Measurements from ENCODE around the gene DNAJC17. TPM values are rescaled to one million over a fixed set of nuclear protein-coding genes. Genes with fewer than 3 reads are reported as not detected.

Gene DNAJC17
- total RNA-seq, 1 experiment from 2014 or later: 36.1 TPM

DNA sequence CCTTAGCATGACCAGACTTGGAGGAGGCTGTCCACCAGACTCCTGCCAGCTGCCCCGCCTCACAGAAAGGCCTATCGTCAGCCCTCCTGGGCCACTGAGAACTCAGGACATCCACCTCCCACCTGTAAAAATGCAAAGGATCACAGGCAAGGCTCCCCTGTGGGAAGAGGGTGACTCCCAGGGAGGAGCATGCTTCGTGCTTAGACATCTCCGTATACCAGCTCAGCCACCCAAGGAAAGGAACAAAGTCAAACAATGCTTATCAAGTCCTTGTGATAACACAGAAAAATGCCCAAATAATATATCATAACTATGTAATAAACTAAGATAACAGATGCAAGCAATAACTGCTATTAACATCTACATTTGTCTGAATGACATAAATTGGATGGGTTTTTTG is 56.4 kb downstream of the DNAJC17 start:
- H3K79me2 ChIP-seq (ENCODE audit: insufficient read depth, low read length): peaks cover 35% of the 10 kb centered on the region
- no peak overlapping the region for H3K4me3 ChIP-seq (replicated peaks in 1 of 2; ENCODE audit: low read depth in 1 of 2, low read length in 2 of 2)
- ChIA-PET CTCF (no interaction called here), POLR2A (interaction anchor here (0.5 kb wide), 1 partner anchor 50 kb away, joined by 5 read pairs; no protein-coding TSS in a partner anchor), RAD21 (ENCODE audit: low non-redundant PET in 1 of 2, low total read pairs in 2 of 2, uncharacterized antibody in 2 of 2, unreplicated experiment in 2 of 2) (no interaction called here)
- H3K9ac ChIP-seq (ENCODE audit: low read length): no peak overlapping the region
- no peaks in the 10 kb centered on the region for H3K27me3 ChIP-seq (ENCODE audit: insufficient read depth, low read length)
- no peak overlapping the region for H2AFZ ChIP-seq (ENCODE audit: low read depth, low read length, poor library complexity, severe bottlenecking)
- DNase-seq (ENCODE audit: low read depth, low spot score) (no peak), ATAC-seq (no peak)
- H3K9me3 ChIP-seq (ENCODE audit: control insufficient read depth in 1 of 2, insufficient read depth in 1 of 2, low read depth in 1 of 2, low read length in 2 of 2): no peaks in the 10 kb centered on the region
- TF ChIP-seq JUND (IDR thresholded peaks at IDR 0.05) (no peak), SRF (IDR thresholded peaks at IDR 0.05; ENCODE audit: low read depth) (no peak), SIN3A (IDR thresholded peaks at IDR 0.05; ENCODE audit: low read depth) (no peak), ZFX (IDR thresholded peaks at IDR 0.05) (no peak), POLR2A (IDR thresholded peaks at IDR 0.05; ENCODE audit: borderline replicate concordance, extremely low read depth, insufficient read depth, insufficient read length) (no peak), TCF7L2 (IDR thresholded peaks at IDR 0.05; ENCODE audit: borderline replicate concordance, extremely low read depth, insufficient read depth, insufficient read length) (no peak), ELF1 (IDR thresholded peaks at IDR 0.05; ENCODE audit: borderline replicate concordance, low read depth) (no peak), EZH2 (IDR thresholded peaks at IDR 0.05) (no peak), EGR1 (IDR thresholded peaks at IDR 0.05; ENCODE audit: low read depth) (no peak), SP1 (IDR thresholded peaks at IDR 0.05; ENCODE audit: low read depth) (no peak), CEBPB (IDR thresholded peaks at IDR 0.05; ENCODE audit: low read depth) (no peak)
- TF ChIP-seq, protein P1, sequence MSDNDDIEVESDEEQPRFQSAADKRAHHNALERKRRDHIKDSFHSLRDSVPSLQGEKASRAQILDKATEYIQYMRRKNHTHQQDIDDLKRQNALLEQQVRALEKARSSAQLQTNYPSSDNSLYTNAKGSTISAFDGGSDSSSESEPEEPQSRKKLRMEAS (IDR thresholded peaks at IDR 0.05): no peak
- TF ChIP-seq, protein P2, sequence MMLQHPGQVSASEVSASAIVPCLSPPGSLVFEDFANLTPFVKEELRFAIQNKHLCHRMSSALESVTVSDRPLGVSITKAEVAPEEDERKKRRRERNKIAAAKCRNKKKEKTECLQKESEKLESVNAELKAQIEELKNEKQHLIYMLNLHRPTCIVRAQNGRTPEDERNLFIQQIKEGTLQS (IDR thresholded peaks at IDR 0.05): no peak
- TF ChIP-seq, protein P3, sequence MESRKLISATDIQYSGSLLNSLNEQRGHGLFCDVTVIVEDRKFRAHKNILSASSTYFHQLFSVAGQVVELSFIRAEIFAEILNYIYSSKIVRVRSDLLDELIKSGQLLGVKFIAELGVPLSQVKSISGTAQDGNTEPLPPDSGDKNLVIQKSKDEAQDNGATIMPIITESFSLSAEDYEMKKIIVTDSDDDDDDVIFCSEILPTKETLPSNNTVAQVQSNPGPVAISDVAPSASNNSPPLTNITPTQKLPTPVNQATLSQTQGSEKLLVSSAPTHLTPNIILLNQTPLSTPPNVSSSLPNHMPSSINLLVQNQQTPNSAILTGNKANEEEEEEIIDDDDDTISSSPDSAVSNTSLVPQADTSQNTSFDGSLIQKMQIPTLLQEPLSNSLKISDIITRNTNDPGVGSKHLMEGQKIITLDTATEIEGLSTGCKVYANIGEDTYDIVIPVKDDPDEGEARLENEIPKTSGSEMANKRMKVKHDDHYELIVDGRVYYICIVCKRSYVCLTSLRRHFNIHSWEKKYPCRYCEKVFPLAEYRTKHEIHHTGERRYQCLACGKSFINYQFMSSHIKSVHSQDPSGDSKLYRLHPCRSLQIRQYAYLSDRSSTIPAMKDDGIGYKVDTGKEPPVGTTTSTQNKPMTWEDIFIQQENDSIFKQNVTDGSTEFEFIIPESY (IDR thresholded peaks at IDR 0.05; ENCODE audit: extremely low read depth, insufficient replicate concordance, low read length): no peak
- TF ChIP-seq, protein P4, sequence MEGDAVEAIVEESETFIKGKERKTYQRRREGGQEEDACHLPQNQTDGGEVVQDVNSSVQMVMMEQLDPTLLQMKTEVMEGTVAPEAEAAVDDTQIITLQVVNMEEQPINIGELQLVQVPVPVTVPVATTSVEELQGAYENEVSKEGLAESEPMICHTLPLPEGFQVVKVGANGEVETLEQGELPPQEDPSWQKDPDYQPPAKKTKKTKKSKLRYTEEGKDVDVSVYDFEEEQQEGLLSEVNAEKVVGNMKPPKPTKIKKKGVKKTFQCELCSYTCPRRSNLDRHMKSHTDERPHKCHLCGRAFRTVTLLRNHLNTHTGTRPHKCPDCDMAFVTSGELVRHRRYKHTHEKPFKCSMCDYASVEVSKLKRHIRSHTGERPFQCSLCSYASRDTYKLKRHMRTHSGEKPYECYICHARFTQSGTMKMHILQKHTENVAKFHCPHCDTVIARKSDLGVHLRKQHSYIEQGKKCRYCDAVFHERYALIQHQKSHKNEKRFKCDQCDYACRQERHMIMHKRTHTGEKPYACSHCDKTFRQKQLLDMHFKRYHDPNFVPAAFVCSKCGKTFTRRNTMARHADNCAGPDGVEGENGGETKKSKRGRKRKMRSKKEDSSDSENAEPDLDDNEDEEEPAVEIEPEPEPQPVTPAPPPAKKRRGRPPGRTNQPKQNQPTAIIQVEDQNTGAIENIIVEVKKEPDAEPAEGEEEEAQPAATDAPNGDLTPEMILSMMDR (IDR thresholded peaks at IDR 0.05 in 2 of 3, conservative IDR thresholded peaks at IDR 0.05 in 1 of 3; ENCODE audit: borderline replicate concordance in 1 of 3, insufficient read depth in 1 of 3, low read depth in 2 of 3, low read length in 2 of 3): no peak
- TF ChIP-seq, protein P5, sequence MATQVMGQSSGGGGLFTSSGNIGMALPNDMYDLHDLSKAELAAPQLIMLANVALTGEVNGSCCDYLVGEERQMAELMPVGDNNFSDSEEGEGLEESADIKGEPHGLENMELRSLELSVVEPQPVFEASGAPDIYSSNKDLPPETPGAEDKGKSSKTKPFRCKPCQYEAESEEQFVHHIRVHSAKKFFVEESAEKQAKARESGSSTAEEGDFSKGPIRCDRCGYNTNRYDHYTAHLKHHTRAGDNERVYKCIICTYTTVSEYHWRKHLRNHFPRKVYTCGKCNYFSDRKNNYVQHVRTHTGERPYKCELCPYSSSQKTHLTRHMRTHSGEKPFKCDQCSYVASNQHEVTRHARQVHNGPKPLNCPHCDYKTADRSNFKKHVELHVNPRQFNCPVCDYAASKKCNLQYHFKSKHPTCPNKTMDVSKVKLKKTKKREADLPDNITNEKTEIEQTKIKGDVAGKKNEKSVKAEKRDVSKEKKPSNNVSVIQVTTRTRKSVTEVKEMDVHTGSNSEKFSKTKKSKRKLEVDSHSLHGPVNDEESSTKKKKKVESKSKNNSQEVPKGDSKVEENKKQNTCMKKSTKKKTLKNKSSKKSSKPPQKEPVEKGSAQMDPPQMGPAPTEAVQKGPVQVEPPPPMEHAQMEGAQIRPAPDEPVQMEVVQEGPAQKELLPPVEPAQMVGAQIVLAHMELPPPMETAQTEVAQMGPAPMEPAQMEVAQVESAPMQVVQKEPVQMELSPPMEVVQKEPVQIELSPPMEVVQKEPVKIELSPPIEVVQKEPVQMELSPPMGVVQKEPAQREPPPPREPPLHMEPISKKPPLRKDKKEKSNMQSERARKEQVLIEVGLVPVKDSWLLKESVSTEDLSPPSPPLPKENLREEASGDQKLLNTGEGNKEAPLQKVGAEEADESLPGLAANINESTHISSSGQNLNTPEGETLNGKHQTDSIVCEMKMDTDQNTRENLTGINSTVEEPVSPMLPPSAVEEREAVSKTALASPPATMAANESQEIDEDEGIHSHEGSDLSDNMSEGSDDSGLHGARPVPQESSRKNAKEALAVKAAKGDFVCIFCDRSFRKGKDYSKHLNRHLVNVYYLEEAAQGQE (IDR thresholded peaks at IDR 0.05; ENCODE audit: low read depth): no peak
- H3K27ac ChIP-seq (ENCODE audit: low read depth, low read length): no peak overlapping the region
- H3K4me1 ChIP-seq (ENCODE audit: control insufficient read depth in 1 of 2, insufficient read depth in 2 of 2, low read length in 2 of 2): peaks cover 7 to 15% of the 10 kb centered on the region in 2 experiments
- peaks cover 12% of the 10 kb centered on the region in 2 experiments; a peak in 3 of 4 replicates for H3K36me3 ChIP-seq (ENCODE audit: control insufficient read depth in 1 of 2, insufficient read depth in 2 of 2, low read length in 2 of 2)
- no peaks in the 10 kb centered on the region for H3K9me2 ChIP-seq (ENCODE audit: insufficient read depth)
- H3K4me2 ChIP-seq (ENCODE audit: low read length): no peak overlapping the region
- no TSS peak for BruUV-seq (replicated peaks)
- intact Hi-C loops (cut with micrococcal nuclease): no loop called here
- H4K20me1 ChIP-seq (ENCODE audit: insufficient read depth): no peaks in the 10 kb centered on the region

All from HCT116 (cell line).